ENCODE data around the gene FGF22.

The FGF22 gene

DNA sequence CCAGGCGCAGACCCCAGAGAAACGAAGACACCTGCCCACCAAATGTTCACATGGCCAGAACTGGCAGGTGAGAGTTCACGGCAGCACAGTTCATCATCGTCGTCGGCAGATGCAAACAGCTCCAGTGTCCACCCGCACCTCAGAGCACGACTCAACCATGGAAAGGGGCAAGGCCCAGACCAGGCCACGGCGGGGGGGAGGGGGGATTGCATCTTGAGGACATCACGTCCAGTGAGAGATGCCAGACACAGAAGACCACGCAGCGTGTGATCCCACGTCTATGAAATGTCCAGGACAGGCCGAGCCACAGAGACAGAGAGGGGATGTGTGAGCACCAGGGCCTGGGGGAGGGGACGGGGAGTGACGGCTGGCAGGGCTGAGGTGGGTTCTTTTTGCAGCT is 16.0 kb downstream of the FGF22 start:
- H3K4me3 ChIP-seq (ENCODE audit: low read depth, low read length) = no peak overlapping the region
- TF ChIP-seq, protein P1, sequence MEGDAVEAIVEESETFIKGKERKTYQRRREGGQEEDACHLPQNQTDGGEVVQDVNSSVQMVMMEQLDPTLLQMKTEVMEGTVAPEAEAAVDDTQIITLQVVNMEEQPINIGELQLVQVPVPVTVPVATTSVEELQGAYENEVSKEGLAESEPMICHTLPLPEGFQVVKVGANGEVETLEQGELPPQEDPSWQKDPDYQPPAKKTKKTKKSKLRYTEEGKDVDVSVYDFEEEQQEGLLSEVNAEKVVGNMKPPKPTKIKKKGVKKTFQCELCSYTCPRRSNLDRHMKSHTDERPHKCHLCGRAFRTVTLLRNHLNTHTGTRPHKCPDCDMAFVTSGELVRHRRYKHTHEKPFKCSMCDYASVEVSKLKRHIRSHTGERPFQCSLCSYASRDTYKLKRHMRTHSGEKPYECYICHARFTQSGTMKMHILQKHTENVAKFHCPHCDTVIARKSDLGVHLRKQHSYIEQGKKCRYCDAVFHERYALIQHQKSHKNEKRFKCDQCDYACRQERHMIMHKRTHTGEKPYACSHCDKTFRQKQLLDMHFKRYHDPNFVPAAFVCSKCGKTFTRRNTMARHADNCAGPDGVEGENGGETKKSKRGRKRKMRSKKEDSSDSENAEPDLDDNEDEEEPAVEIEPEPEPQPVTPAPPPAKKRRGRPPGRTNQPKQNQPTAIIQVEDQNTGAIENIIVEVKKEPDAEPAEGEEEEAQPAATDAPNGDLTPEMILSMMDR (IDR thresholded peaks at IDR 0.05; ENCODE audit: low read depth, low read length, missing control alignments) = no peak
- in situ Hi-C loops (cut with HindIII; ENCODE audit: low sequenced_read_pairs) = no loop called here
- DNase-seq (ENCODE audit: low read depth) = no peak

DNA sequence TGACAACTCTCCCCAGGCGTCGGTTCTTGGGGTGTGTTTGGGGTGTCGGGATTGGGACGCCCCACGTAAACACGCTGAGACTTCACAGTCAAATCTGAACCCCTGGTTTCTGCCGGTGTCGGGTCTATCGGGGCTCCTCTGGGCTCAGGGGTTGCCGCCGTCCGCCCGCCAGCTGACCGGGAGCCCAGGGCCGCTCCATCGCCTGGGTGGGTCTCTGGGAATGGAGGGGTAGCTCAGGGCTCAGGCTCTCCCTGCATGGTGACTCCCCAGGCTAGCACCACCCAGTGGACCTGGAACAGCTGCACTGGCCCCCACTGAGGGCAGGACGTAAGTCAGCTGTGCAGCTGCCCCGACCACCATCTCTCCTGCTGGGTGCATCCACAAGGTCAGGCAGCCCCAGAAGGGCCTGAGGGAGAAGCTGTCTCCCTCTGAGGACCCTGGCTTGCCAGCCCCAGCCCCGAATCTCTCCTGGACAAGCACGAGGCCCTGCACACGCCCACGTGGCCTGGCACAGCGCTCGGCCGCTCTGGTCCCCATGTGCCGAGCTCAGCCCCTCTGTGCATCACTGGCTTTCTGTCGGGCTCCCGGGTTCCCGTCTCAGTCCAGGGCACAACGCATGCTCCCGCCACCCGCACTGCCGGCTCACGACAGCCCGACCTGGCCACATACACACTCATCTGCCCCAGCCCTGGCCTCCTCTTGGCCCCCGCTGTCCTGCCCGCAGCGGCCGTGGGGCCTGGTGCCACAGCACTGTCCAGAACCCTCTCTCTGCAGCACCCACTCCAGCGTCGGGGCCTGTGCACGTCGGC is 17.3 kb downstream of the FGF22 start:
- H3K4me3 ChIP-seq (ENCODE audit: low read depth, low read length) = no peak overlapping the region
- TF ChIP-seq, protein P1 (IDR thresholded peaks at IDR 0.05; ENCODE audit: low read depth, low read length, missing control alignments) = no peak
- DNase-seq (ENCODE audit: low read depth) = no peak
- in situ Hi-C loops (cut with HindIII; ENCODE audit: low sequenced_read_pairs) = no loop called here

DNA sequence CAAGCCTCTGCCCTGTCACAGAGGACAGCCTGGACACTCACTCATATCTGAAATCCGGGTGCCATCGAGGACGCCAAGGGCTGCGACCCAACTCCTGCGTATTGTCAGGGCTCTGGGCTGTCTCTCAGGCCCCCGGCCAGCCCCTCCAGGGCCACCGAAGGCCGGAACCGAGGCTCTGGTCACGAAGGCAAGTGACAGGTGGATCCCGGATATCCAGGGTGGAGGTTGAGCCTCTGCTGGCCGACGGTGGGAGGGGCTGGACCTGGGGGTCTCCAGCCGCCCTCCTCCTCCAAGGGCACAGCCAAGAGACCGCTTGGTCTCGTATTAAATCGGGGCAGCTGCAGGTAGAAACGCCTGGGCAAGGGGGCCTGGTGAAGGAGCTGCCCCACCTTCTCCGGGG is 17.9 kb downstream of the FGF22 start:
- in situ Hi-C loops (cut with HindIII; ENCODE audit: low sequenced_read_pairs) = no loop called here
- DNase-seq (ENCODE audit: low read depth) = no peak
- TF ChIP-seq, protein P1 (IDR thresholded peaks at IDR 0.05; ENCODE audit: low read depth, low read length, missing control alignments) = no peak
- H3K4me3 ChIP-seq (ENCODE audit: low read depth, low read length) = no peak overlapping the region

DNA sequence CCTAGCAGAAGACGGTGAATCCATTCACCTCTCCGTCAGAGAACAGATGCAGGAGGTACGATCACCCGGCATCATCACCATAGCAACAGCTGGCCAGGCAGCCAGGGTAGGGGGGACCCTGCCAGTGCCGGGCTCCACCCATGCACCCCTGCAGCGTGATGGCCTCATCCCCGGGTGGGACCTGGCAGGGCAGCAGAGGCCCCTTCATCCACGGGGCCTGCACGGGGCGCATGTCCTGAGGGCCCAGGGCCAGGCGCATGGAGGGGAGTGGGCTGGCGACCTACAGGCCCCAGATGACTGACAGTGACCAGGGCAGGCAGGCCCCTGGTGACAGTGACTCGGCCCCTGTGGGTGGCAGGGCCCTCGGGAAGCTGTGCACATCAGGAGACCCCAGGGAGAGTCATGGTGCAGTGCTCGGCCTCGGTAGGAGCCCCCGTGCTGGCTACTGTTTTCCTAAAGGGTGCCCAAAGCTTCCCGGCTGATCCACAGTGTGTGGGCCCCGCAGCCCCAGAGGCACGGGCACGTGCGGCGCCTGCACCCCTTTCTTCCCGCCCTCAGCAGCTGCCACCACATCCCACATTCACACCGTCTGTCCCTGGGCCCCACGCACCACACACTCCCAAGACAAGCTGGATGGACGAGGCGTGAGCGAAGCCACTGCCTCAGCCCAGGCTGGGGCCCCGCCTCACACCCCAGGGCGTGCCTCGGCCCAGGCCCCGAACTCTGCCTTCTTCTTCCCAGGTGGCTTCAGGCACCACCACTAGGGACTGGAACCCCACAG is 18.6 kb downstream of the FGF22 start:
- DNase-seq (ENCODE audit: low read depth) = no peak
- no peak overlapping the region for H3K4me3 ChIP-seq (ENCODE audit: low read depth, low read length)
- TF ChIP-seq, protein P1 (IDR thresholded peaks at IDR 0.05; ENCODE audit: low read depth, low read length, missing control alignments) = no peak
- in situ Hi-C loops (cut with HindIII; ENCODE audit: low sequenced_read_pairs) = no loop called here

DNA sequence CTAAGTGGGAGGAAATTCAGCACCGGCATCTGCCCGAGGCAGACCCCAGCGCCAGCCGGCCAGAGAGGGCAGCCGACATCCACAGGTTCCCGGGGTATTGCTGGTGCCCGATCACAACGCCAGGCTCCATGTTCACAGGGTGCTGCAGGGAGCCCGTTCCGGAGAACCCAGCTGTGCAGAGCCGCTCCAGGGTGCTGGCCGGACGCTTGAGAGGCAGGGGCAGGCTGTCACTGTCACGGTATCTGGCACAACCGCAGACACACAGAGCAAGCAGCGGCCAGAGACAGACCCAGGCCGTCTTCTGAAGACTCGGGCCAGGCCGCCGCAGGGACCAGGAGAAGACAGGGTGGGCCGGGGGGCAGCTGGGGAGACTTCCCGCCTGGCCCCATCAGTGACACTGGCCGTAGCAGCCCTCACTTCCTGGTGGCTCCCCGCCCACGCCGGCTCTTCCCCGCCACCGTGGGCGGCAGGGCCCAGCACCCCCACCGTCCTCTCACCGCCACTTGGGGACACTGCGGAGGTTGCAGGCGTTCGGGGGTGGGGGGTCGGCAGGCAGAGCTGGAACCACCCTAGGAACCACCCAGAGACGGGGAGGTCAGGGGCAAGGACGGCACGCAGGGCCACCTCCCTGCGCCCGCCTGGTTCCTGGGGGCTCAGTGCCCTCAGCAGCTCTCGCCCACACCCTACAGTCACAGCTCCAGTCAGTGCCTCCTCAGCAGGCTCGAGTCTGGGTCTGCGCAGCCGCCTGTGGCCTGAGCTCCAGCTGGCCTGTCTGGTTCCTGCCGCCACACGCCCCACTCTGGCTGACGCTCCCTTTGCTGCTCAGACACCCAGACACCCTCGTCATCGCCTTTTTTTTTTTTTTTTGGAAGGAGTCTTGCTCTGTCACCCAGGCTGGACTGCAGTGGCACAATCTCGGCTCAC is 19.5 kb downstream of the FGF22 start:
- TF ChIP-seq, protein P1 (IDR thresholded peaks at IDR 0.05; ENCODE audit: low read depth, low read length, missing control alignments) = no peak
- no peak for DNase-seq (ENCODE audit: low read depth)
- H3K4me3 ChIP-seq (ENCODE audit: low read depth, low read length) = no peak overlapping the region
- in situ Hi-C loops (cut with HindIII; ENCODE audit: low sequenced_read_pairs) = no loop called here
